C1 segment of cervical spinal cord (tissue), 14 donors: ENCODE measurements around the gene ACSL1.
A peak's percentile ranks its signal among the peaks of the same experiment; 100 is the strongest.
"Not testable (repeated sequence)": the region's sequence is repeated elsewhere in the genome, so short reads cannot be mapped to it uniquely, and the experiment has no call there.

Source experiments
- DNase-seq, 14 donors: peaks; one replicate each; lab custom pipeline; 2025; lab: John Stamatoyannopoulos, UW

Gene ACSL1

GRCh38 chr4:184756399-184756798 lies 69.4 kb downstream of the ACSL1 start:
- no peak for DNase-seq

DNA sequence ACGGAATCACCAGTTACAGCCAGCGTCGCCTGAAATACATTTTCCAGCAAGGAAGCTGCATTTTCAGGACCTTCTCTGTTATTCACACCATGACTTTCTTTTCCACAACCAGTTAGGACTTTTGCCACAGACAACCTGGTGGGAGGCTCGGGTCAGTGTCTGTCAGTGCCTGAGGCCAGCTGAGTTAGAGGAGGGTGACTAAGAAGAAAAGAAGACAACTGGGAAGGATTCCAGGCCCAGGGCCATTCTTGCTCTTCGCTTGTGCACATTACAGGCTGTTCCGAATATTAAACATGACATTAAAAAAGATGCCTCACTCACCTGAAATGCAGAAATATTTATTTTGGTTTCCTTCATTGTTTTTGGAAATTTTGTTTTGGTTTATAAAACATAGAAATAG lies 70.5 kb downstream of the ACSL1 start:
- no peak for DNase-seq

DNA sequence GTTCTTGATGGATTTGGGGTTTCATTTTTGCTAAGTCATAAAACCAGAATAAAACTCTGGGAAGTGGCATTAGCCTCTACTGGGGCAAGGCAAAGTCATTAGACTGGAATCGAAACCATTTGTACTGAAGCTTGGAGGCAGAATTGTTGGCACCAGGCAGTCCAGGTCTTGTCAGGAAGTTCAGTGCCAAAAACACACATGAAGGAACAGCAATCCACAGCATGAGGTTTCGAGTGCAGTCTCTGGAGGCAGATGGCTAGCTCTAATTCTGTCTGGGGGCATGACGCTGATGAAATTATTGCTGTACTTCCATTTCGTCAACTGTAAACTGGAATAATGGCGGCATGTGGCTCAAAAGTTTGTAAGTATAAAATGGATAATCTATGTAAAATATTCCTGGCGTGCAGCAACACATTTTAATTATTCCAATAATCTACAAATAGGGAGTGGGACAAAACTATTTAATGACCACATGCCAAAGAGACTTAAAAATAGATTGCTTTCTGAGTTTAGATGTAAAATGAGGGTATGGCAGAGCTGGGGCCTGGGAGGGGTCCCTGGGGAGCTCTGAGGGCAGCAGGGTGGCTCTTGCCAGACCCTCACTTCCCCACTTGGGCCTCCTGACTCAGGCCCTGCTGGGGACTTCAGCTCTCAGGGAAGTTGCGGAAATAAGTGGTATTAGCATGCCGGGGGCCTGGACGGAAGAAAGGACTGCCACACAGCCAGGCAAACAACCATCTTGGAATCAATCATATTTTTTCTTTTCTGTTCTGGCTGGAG lies 73.1 kb downstream of the ACSL1 start:
- peak in 1 of 14 donors; percentile 46 for DNase-seq

DNA sequence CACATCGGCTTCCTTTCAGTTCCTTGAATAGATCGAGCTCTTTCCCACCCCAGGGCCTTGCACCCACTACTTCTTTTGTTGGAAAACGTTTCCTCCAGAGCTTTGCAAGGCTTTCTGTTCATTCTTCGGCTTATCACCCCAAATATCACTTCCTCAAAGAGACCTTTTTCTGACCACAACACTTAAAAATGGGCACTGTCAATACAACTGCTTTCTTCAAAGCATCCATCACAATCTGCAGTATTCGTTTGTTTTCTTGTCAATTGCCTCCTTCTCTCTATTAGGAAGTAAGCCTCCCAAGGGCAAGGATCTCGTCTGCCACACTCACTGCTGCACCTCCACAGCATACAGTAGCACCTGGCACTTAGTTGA lies 74.2 kb downstream of the ACSL1 start:
- no peak for DNase-seq

DNA sequence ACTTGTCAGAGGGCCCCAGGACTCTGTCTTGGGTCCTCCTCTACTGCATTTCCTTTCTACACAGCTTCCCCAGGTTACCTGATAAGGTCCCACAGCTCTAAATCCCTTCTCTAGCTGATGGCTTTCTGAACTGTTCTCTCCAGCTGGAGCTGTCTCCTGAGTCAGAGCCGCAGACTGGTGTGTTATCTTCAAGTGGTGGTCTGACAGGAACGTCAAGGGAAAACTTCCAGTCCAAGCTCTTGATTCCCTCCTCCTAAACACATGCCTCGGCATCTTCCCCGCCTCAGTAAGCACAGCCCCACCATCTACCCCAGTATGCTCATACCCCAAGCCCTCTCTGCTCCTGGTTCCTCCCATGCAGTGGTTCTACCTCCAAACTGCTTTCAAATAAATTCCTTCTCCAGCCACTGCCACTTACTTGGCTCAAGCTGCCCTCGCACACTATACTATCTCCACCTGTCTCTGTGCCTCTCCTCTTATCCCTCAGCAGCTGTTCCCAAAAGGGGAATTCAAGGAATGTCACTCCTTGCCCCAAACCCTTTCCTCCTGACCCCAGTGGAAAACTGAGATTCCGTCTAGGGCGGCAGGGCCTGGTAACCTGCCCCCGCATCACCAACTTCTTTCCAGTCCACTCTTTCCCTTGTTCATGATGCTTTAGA lies 74.7 kb downstream of the ACSL1 start:
- no peak for DNase-seq

- no peak for DNase-seq
Observed at GRCh38 chr4:184748251-184748652, 77.5 kb downstream of the ACSL1 start.

DNA sequence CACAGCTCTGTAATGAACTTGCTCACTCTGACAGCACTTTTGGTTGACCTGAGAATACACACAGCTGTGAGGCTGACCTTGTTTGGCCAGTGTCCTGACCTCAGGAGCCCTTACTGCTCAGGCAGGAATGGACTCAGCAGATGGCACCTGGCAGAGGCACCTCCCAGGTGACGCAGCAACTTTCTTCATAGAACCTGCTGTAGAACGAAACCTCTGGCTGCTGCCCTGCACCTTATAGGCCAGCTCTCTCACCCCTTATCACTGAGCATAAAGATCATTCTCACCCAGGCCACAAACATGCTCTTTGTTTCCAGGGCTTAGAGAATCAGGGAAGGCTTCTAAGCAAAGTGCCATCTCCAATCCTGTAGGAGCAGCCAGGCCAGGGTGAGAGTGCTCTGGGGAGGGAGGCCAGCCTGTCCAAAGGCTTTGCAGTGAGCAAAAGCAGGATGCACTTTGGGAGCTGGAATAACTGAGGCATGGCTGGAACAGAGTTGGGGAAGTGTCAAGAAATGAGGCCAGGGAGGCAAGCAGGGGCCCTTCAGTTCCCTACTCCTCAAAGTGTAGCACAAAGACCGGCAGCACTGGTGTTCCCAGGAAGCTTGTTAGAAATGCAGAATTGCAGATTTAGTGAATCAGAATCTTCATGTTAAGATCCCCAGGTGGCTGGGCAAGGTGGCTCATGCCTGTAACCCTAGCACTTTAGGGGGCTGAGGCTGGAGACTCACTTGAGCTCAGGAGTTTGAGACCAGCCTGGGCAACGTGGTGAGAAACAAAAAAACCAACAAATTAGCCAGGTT lies 78.5 kb downstream of the ACSL1 start:
- DNase-seq = no peak

- DNase-seq = peak in 8 of 14 donors; percentile 2 to 72 (median 36)
Observed at GRCh38 chr4:184745831-184746795, 79.7 kb downstream of the ACSL1 start.

DNA sequence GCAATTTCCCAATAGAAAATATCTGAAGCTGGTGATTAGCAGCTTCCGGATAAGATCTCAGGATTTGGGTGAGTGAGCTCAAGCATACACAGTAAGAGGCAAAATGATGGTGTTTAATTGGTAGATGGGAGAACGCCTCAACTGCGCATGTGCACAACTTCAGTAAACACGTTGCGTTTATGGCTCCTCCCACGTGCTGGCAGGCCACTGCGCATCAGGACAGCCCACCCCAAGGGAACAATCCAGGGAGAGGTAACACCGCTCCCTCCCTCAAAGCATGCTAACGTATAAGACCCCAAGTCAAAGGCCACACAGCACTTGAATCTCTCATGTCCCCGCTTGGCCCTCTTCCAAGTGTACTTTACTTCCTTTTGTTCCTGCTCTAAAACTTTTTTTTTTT lies 81.5 kb downstream of the ACSL1 start:
- DNase-seq = no peak

GRCh38 chr4:184743650-184744049 lies 82.1 kb downstream of the ACSL1 start:
- no peak for DNase-seq

- DNase-seq = not testable (repeated sequence)
Observed at GRCh38 chr4:184741651-184742050, 84.1 kb downstream of the ACSL1 start.

- DNase-seq = no peak
Observed at GRCh38 chr4:184740980-184741391, 84.8 kb downstream of the ACSL1 start.

GRCh38 chr4:184739575-184739974 lies 86.2 kb downstream of the ACSL1 start:
- DNase-seq = not testable (repeated sequence)

GRCh38 chr4:184734758-184735157 lies 91.0 kb downstream of the ACSL1 start:
- no peak for DNase-seq

- peak; percentile 79 to 98 (median 94) for DNase-seq
Observed at GRCh38 chr4:184733654-184734524, 91.9 kb downstream of the ACSL1 start, which contains the start of gene CENPU. TSS of gene CENPU (minus strand) at chr4:184734096. CDS start at chr4:184734062, 34 bp downstream.

DNA sequence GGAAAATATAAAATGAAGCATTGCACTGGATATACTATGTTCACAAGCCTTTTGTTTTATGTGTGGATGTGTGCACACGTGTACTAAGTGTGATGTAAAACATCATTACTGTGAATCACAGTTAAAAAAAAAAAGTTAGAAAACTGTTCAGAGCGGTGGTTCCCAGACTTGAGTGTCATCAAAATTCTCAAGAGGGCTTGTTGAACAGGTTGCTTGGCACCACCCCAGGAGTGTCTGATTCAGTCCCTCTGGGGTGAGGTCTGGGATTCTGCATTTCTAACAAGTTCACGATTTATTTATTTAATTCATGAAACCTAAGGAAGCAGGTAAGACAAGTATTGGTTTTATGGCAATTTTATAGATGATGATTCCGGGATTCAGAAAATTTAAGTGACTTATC lies 93.6 kb downstream of the ACSL1 start:
- DNase-seq = no peak

GRCh38 chr4:184731056-184731455 lies 94.7 kb downstream of the ACSL1 start:
- DNase-seq = no peak

DNA sequence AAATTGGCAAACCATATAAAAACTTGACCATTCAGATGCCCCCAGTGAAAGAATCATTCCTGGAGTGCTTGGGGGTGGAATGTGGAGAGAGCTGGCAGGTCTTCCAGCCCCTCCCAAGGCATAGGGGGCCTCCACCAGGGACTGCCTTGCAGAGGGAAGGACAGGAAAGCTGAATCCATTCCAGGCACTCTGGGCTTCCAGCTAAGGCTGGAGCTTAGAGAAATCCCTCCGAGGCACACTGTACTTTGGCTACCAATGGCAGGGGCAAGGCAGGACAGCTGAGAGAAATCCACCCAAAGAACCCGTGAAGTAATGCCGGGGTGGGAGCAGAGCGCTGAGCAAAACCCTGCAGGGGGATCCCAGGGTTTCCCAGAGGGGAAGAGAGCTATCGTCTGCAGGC lies 95.8 kb downstream of the ACSL1 start:
- DNase-seq = no peak

GRCh38 chr4:184728858-184729257 lies 96.9 kb downstream of the ACSL1 start:
- no peak for DNase-seq

DNA sequence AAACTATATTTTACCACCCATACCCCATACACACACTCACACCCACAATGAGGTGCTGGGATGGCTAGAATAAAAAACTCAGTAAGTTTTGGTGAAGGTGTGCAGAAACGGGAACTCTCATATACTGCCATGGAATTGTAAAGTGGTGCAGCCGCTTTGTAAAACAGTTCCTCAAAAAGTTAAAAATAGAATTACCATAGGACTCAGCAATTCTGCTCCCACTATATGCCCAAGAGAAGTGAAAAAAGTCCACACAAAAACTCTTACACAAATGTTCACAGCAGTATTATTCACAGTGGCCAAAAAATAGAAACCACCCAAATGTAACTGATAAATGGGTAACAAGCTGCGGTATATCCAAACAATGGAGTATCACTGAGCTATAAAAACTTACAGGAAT lies 98.3 kb downstream of the ACSL1 start:
- DNase-seq = no peak
